Parietal lobe (tissue), 1 donor: ENCODE results near the gene TIGD1. TPM values are rescaled to one million over a fixed set of nuclear protein-coding genes. Genes with fewer than 3 reads are reported as not detected.

Source experiments
- total RNA-seq: library from RNA; depleted of rRNA; stranded (reverse); fragments of >200 nt; gene quantifications from one replicate; pipeline ENCODE4 v1.2.3, GENCODE V29; 2014

TIGD1 gene
- 14.1 TPM for total RNA-seq

DNA sequence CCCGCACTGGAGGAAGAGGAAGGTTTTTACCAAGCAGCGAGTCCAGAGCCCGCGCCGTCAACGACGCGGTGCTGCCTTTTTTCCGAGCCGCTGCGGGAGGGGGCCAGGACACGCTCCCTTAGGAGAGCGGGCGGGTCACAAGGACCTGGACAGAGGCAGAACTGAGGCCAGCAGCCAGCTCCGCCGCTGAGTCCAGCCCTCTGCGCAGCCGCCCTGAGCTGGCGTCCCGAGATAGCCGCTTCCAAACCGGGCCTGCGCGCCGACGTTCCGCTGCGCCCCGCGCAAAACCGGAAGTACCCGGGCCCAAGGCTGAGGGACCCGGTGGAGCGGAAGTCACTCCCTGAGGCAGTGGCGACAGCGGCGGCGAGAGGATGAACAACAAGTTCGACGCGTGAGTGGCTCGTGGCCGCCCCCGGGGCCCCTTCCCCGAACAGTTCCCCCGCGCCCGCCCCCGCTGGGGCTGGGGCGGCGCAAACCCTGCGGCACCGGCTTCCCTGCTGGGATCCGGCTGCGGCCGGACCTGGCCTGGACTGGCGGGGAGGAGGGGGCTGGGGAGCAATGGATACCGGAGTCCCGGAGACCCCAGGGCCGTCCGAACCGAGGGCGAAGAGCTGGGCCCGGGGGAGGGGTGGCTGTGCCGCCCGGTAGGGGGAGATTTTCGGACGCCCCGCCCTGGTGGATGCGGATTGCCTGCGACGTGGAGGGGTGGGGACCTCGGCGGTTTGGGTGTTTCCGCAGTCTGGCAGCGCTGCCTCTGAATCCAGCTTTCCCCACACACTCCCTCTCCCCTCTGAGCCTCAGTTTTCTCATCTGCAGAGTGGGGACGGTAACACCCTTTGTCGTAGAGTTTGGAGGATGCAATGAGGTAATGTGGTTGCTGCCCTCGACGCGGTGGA, at the start of gene TIGD1, which contains the start of gene EIF4E2:
TIGD1 (minus strand) TSS at position 204 of the 896 bp plus-strand sequence. CDS start 675 bp downstream, outside the sequence.
EIF4E2 (plus strand) TSS at position 336 of the 896 bp plus-strand sequence; CDS start at position 372, 36 bp downstream.

DNA sequence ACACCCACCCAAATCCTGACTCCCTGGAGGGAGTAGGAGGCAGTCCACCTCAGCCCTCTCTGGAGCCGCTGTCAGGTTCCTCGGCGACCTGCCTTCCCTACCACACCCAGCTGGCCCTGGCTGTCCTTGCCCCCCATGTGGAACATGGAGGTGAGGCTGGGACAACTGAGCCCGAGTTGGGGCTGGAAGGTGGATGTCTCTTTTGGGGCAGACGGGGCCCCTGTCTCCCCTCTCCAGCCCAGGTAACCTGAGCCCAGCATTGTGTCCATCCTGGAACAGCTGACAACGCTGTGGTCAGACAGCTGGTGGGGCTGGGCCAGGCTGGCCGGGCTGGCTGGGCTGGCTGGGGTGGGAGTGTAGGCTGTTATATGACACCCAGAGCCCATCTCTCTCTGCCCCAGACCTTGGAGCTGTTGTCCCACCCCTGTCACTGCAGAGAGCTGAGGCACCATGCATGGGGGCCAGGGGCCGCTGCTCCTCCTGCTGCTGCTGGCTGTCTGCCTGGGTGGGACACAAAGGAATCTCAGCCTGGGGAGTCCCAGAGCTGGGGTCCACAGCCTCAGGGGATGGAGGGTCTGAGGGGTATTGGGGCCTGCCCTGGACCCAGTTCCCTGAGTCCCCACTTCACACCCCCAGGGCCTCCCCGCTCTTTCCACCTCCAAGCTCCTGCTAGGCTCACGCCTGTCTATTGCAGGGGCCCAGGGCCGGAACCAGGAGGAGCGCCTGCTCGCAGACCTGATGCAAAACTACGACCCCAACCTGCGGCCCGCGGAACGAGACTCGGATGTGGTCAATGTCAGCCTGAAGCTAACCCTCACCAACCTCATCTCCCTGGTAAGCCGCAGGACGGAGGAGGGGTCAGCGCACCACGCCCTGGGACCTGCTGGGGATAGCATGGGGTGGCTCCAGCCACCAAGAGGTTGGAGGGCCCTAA, 10.8 kb downstream of the TIGD1 start, which contains the start of gene CHRNG:
CHRNG (plus strand) TSS at position 395 of the 934 bp plus-strand sequence; CDS start at position 451, 56 bp downstream.

DNA sequence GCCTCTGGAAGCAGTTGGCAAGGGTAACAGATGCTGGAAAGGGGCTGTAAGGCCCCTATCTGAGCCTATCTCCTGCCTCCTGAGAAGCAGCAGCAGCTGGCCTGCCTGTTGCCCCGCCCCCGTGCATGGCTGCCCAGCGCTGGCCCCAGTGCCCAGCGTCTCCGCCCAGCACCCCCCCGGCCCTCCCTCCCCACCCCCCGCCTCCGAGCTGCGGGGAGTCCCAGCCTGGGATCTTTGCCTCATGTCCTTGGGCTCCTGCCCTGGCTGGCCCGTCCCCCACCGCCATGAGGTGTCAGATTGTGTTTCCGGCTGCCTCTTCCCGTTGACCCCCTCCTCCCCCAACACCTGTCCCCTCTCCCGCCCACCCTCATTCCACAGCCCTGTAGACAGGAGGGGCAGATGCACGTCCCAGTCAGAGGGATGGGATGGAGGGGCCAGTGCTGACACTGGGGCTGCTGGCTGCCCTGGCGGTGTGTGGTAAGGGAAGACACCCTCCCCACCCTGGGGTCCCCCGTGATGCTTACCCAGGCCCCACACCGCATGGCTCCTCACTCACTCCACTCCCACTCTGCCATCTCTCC, 24.5 kb downstream of the TIGD1 start, which contains the start of gene CHRND:
CHRND (plus strand) TSS at position 370 of the 581 bp plus-strand sequence; CDS start at position 426, 56 bp downstream.

DNA sequence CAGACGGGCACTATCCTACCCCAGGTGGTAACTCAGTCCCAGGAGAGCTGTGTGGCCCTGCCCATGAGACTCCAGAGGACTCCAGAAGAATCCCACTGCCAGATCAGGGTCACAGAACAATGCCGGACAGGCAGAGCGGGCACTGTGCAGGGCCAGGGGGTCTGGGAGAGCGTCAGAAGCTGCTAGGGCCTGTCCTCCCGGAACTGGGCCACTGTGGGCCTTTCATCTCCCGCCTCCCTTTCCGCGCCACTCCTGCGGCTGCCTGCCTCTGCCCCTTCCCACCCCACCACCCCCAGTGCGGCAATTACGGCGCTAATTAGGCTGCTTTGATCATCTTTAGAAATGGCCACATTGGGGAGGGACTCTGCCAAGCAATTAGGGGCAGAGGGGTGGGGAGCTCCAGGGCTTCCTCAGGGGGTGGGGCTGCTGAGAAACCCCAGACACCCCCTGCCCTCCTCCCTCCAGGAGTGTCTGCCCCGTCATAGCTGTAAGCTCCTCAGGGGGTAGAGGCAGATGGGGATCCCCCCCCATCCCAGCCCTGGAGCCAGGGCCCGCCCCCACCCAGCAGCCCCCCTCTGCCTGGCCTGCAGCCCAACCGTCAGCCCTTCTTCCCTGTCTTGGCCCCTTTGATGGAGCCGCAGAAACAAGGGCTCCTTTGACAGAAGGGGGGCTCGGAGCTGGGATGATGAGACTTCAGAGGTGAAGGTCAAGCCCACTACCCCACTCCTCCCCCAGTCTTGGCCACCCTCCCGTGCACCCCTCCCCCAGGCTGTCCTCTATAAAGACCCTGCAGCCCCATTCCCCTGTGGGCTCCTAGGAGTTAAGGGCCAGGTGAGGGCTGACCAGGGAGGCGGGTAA, 30.5 kb downstream of the TIGD1 start, which contains the start of gene PRSS56:
PRSS56 (plus strand) TSS at position 808 of the 858 bp plus-strand sequence. CDS start 211 bp downstream, outside the sequence.

Other genes starting within 250 kb of the TIGD1 start
- gene ALPP, start 171.8 kb downstream of the TIGD1 start, total RNA-seq: not detected
- gene ALPG, start 143.7 kb downstream of the TIGD1 start, total RNA-seq: not detected
- not detected for gene ALPI, start 94.4 kb downstream of the TIGD1 start, total RNA-seq
- 0.63 TPM for gene ECEL1, start 62.7 kb downstream of the TIGD1 start, total RNA-seq
- gene PRSS56, start 30.2 kb downstream of the TIGD1 start, total RNA-seq: not detected
- gene CHRND, start 24.4 kb downstream of the TIGD1 start, total RNA-seq: not detected
- gene CHRNG, start 10.9 kb downstream of the TIGD1 start, total RNA-seq: not detected
- gene EIF4E2, start 132 bp upstream of the TIGD1 start, total RNA-seq: 54.8 TPM
- 0.63 TPM for gene EFHD1, start 83.0 kb upstream of the TIGD1 start, total RNA-seq
- 172 TPM for gene GIGYF2, start 146.8 kb upstream of the TIGD1 start, total RNA-seq
- gene KCNJ13, start 226.0 kb upstream of the TIGD1 start, total RNA-seq: 3.8 TPM